Suprapubic skin (tissue), 4 donors: Measurements from ENCODE around the gene USP53.

Experiments used
- CTCF ChIP-seq, 2 donors: fragments of 200-600 bp in 1 of 2; fragments of 450-650 bp in 1 of 2; sonication (generic) in 1 of 2; IDR thresholded peaks; one replicate each; pipeline ENCODE4 v1.5.1; 2016 to 2019; ENCODE audit warnings: antibody characterized with exemption in 2 of 2, mild to moderate bottlenecking in 1 of 2, moderate library complexity in 1 of 2
- POLR2A ChIP-seq, 2 donors: fragments of 450-650 bp; IDR thresholded peaks; one replicate each; pipeline ENCODE4 v1.6.1; 2017; ENCODE audit warnings: antibody characterized with exemption in 2 of 2, mild to moderate bottlenecking in 2 of 2, moderate library complexity in 2 of 2
- POLR2AphosphoS5 ChIP-seq, 3 donors: sonication (generic); formaldehyde crosslinking; IDR thresholded peaks; one replicate each; pipeline ENCODE4 v1.6.1; 2017; ENCODE audit warnings: antibody characterized with exemption in 3 of 3

GRCh38 chr4:119284876-119285780 is 72.6 kb downstream of the USP53 start:
- TF ChIP-seq POLR2A (IDR thresholded peaks at IDR 0.05) (no peak), CTCF (IDR thresholded peaks at IDR 0.05) (peak in 1 of 2 donors; percentile 1), POLR2AphosphoS5 (IDR thresholded peaks at IDR 0.05) (no peak)
